B cell (primary cell): Measurements from ENCODE around the gene PPP2R5C. TPM values are rescaled to one million over a fixed set of nuclear protein-coding genes. Genes with fewer than 3 reads are reported as not detected.

Source experiments
- ATAC-seq: fragments of 200-7000 bp; cut with Tn5 transposase; one replicate; pipeline ENCODE4 v1.10.0; 2021; ENCODE audit warnings: low read depth, mild to moderate bottlenecking, moderate number of reproducible peaks, moderate library complexity
- CTCF ChIA-PET: fragments of 350-600 bp; sonication (Branson Sonifier 250); formaldehyde crosslinking; loops from one replicate; lab custom pipeline; 2021; ENCODE audit warnings: antibody characterized with exemption, inconsistent platforms; lab: Charles Lee
- POLR2A ChIA-PET: fragments of 350-600 bp; sonication (Branson Sonifier 250); formaldehyde crosslinking; loops from one replicate; lab custom pipeline; 2021; ENCODE audit warnings: antibody characterized with exemption; lab: Charles Lee
- DNase-seq: peaks from one replicate; pipeline ENCODE4 v3.0.0; 2013
- H2AFZ ChIP-seq: 2 replicates; pipeline ENCODE4 v1.6.1; 2012; ENCODE audit warnings: mild to moderate bottlenecking, low read depth, low read length; ENCODE audit not compliant: insufficient read depth, poor library complexity, severe bottlenecking
- H3K27ac ChIP-seq, 2 donors: 1 replicate in 1 of 2; 2 replicates in 1 of 2; pipeline ENCODE4 v1.5.1; 2012 to 2013; ENCODE audit warnings: low read length in 2 of 2, mild to moderate bottlenecking in 2 of 2, moderate library complexity in 1 of 2
- H3K27me3 ChIP-seq, 4 experiments: fragments of 200-600 bp in 1 of 4; sonication (generic) in 1 of 4; replicated peaks in 1 of 4; 1 replicate in 2 of 4; 2 replicates in 2 of 4; pipeline versions ENCODE4 v1.6.1 to v1.7.0; 2013 to 2016; ENCODE audit warnings: low read length in 3 of 4, mild to moderate bottlenecking in 2 of 4, mixed read lengths in 1 of 4, moderate library complexity in 1 of 4; ENCODE audit not compliant: insufficient read depth in 4 of 4, control insufficient read depth in 3 of 4; ENCODE audit errors: control extremely low read depth in 1 of 4
- H3K36me3 ChIP-seq, 2 experiments: replicated peaks in 1 of 2; 1 replicate in 1 of 2; 2 replicates in 1 of 2; pipeline versions ENCODE4 v1.6.1 to v1.7.1; 2013; ENCODE audit warnings: low read length in 1 of 2; ENCODE audit not compliant: insufficient read depth in 2 of 2, control insufficient read depth in 1 of 2; ENCODE audit errors: control extremely low read depth in 1 of 2, extremely low read depth in 1 of 2
- H3K4me1 ChIP-seq, 2 donors: fragments of 200-600 bp in 1 of 2; sonication (generic) in 1 of 2; 1 replicate in 1 of 2; 2 replicates in 1 of 2; pipeline versions ENCODE4 v1.5.1 to v1.6.1; 2013 to 2017; ENCODE audit warnings: low read length in 2 of 2; ENCODE audit not compliant: control insufficient read depth in 2 of 2, insufficient read depth in 2 of 2
- H3K4me2 ChIP-seq: replicated peaks from 2 replicates; pipeline ENCODE3; 2012; ENCODE audit warnings: mild to moderate bottlenecking, low read depth, low read length; ENCODE audit not compliant: poor library complexity, severe bottlenecking
- H3K4me3 ChIP-seq, 5 experiments: fragments of 200-600 bp in 1 of 5; sonication (generic) in 1 of 5; 1 replicate in 3 of 5; 2 replicates in 2 of 5; pipeline versions ENCODE4 v1.5.1 to v1.7.0; 2011 to 2016; ENCODE audit warnings: low read length in 4 of 5, mild to moderate bottlenecking in 4 of 5, low read depth in 2 of 5, control low read depth in 1 of 5, moderate library complexity in 1 of 5; ENCODE audit not compliant: insufficient read depth in 1 of 5; ENCODE audit errors: control extremely low read depth in 1 of 5, extremely low read depth in 1 of 5
- H3K79me2 ChIP-seq: fragments of 200-600 bp; sonication (generic); one replicate; pipeline ENCODE4 v1.6.0; 2016; ENCODE audit warnings: low read length; ENCODE audit not compliant: control insufficient read depth, insufficient read depth
- H3K9ac ChIP-seq: fragments of 200-600 bp; sonication (generic); 2 replicates; pipeline ENCODE4 v1.6.1; 2017; ENCODE audit warnings: mild to moderate bottlenecking, low read length, moderate library complexity
- H3K9me3 ChIP-seq, 3 donors: one replicate each; pipeline versions ENCODE4 v1.6.1 to v1.7.1; 2013; ENCODE audit warnings: low read length in 2 of 3; ENCODE audit not compliant: control insufficient read depth in 2 of 3, insufficient read depth in 1 of 3; ENCODE audit errors: control extremely low read depth in 1 of 3
- H4K20me1 ChIP-seq: 2 replicates; pipeline ENCODE4 v1.6.0; 2012; ENCODE audit warnings: mild to moderate bottlenecking, low read length; ENCODE audit not compliant: insufficient read depth, control insufficient read depth, poor library complexity, severe bottlenecking
- H3K27ac Mint-ChIP-seq: one replicate; pipeline ENCODE4 v1.8.0; 2021; ENCODE audit warnings: mixed read lengths
- H3K27me3 Mint-ChIP-seq: one replicate; pipeline ENCODE4 v1.8.0; 2021; ENCODE audit warnings: mixed read lengths
- H3K4me1 Mint-ChIP-seq: one replicate; pipeline ENCODE4 v1.8.0; 2021; ENCODE audit warnings: mixed read lengths
- H3K4me3 Mint-ChIP-seq: one replicate; pipeline ENCODE4 v1.8.0; 2021; ENCODE audit warnings: mixed read lengths
- H3K9me3 Mint-ChIP-seq: one replicate; pipeline ENCODE4 v1.8.0; 2022; ENCODE audit warnings: mixed read lengths; ENCODE audit not compliant: insufficient read depth
- EZH2 ChIP-seq: IDR thresholded peaks from 2 replicates; pipeline ENCODE4 v1.6.1; 2012; ENCODE audit warnings: borderline replicate concordance, low read depth, mild to moderate bottlenecking, moderate library complexity, low read length; ENCODE audit not compliant: insufficient read depth, poor library complexity, severe bottlenecking
- WGBS: methylation state at CpG from one replicate; pipeline ENCODE4 v1.1.5; 2013; ENCODE audit warnings: missing lambda C conversion rate; ENCODE audit not compliant: insufficient coverage; 5-methylcytosine and 5-hydroxymethylcytosine counted together
- intact Hi-C: fragments of 100-400 bp; cut with micrococcal nuclease; formaldehyde crosslinking; loops from one replicate; pipeline ENCODE4 v1.10.0; 2022
- polyA plus RNA-seq: library from polyadenylated mRNA; depleted of rRNA; stranded (reverse); fragments of >200 nt; gene quantifications from 2 replicates; pipeline ENCODE4 v1.2.3, GENCODE V29; 2012
- total RNA-seq, 2 donors: library from RNA; stranded (reverse); fragments of 120-200 nt in 1 of 2; gene quantifications; 1 replicate in 1 of 2; 2 replicates in 1 of 2; pipeline versions ENCODE4 v1.2.3 to v1.2.4, GENCODE V29; 2013 to 2022
- TF ChIP-seq, protein P1 (sequence below): fragments of 200-600 bp; IDR thresholded peaks from one replicate; pipeline ENCODE4 v1.8.0; 2022; ENCODE audit warnings: antibody characterized with exemption, mild to moderate bottlenecking

The PPP2R5C gene
- total and polyA plus RNA-seq, 2 donors (not counting 1 experiment from before 2014, with no cell fraction given): 91.7 to 330 TPM

DNA sequence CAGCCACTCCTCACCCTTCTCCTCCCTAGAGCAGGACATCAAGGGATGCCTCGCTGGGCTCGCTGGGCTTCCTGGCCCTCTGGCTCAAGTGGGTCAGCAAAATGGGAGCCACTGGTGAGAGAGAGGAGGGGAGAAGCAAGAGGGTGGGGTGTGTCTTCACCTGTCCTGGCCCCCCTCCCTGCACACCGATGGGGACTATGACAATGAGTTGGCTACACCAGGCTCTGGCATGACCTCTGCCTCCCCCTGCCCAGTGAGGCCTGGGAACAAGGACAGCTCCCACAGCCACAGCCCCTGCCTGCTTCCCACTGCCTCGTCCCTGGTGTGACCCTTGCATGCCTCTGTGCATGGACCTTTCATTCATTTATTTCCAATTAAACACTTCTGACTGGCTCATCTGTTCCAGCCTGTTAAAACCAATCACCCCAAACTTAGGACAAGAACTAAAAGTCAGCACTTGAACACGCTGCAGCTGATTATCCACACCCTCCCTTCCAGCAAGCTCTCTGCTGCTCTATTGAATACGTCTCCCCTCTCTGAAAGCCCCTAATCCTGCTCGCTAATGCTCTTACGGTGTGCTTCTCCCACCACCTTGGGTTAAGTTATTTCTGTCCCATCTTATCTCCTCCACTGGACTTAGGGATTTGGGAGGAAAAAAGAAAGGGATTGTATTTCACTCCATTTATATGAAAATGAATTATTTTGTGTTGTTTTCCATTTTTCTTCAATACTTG lies 5.8 kb upstream of the PPP2R5C start:
- ChIA-PET CTCF (no interaction called here), POLR2A (no interaction called here)
- Mint-ChIP-seq H3K4me3 (no peak overlapping the region), H3K27ac (no peak overlapping the region), H3K9me3 (peaks cover 6% of the 10 kb centered on the region), H3K4me1 (no peaks in the 10 kb centered on the region), H3K27me3 (peaks cover 44% of the 10 kb centered on the region)
- no peak for DNase-seq
- Histone ChIP-seq H3K9me3 (peaks cover 0 to 6% (median 2%) of the 10 kb centered on the region in 3 donors), H3K27me3 (peaks cover 0 to 22% (median 18%) of the 10 kb centered on the region in 4 experiments), H3K79me2 (no peaks in the 10 kb centered on the region), H3K27ac (no peak overlapping the region), H4K20me1 (no peaks in the 10 kb centered on the region), H3K36me3 (no peaks in the 10 kb centered on the region), H3K4me3 (no peak overlapping the region), H3K4me2 (no peak overlapping the region), H2AFZ (no peak overlapping the region), H3K4me1 (peaks cover 5 to 6% of the 10 kb centered on the region in 2 donors), H3K9ac (no peak overlapping the region)
- TF ChIP-seq EZH2: no peak
- TF ChIP-seq, protein P1, sequence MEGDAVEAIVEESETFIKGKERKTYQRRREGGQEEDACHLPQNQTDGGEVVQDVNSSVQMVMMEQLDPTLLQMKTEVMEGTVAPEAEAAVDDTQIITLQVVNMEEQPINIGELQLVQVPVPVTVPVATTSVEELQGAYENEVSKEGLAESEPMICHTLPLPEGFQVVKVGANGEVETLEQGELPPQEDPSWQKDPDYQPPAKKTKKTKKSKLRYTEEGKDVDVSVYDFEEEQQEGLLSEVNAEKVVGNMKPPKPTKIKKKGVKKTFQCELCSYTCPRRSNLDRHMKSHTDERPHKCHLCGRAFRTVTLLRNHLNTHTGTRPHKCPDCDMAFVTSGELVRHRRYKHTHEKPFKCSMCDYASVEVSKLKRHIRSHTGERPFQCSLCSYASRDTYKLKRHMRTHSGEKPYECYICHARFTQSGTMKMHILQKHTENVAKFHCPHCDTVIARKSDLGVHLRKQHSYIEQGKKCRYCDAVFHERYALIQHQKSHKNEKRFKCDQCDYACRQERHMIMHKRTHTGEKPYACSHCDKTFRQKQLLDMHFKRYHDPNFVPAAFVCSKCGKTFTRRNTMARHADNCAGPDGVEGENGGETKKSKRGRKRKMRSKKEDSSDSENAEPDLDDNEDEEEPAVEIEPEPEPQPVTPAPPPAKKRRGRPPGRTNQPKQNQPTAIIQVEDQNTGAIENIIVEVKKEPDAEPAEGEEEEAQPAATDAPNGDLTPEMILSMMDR: no peak
- intact Hi-C loops: no loop called here
- ATAC-seq: no peak
- WGBS: 95% methylated on average over 5 of the region's 8 CpGs
